GM23338 (cell line): Measurements from ENCODE around the gene ZNF326.

Experiments used
- CREB1 ChIP-seq: fragments of 250-450 bp; sonication (Bioruptor Pico); IDR thresholded peaks from 2 replicates; pipeline ENCODE4 v1.5.0; 2020; ENCODE audit warnings: low read depth, mild to moderate bottlenecking, moderate library complexity
- CTCF ChIP-seq, 2 experiments: fragments of 200-600 bp in 1 of 2; sonication (generic) in 1 of 2; conservative IDR thresholded peaks; 2 replicates each; pipeline versions ENCODE4 v1.5.1 to v1.6.1; 2016 to 2017; ENCODE audit warnings: antibody characterized with exemption in 2 of 2, low read depth in 2 of 2, mild to moderate bottlenecking in 2 of 2, moderate library complexity in 1 of 2
- ETS1 ChIP-seq: IDR thresholded peaks from 2 replicates; pipeline ENCODE4 v1.6.1; 2016; ENCODE audit warnings: antibody characterized with exemption
- EZH2 ChIP-seq: fragments of 200-600 bp; sonication (generic); IDR thresholded peaks from one replicate; pipeline ENCODE4 v1.8.0; 2017; ENCODE audit warnings: antibody characterized with exemption, mild to moderate bottlenecking, low read depth; ENCODE audit not compliant: unreplicated experiment
- EZH2phosphoT487 ChIP-seq: fragments of 200-600 bp; sonication (generic); IDR thresholded peaks from one replicate; pipeline ENCODE4 v1.8.1; 2018; ENCODE audit warnings: antibody characterized with exemption; ENCODE audit not compliant: unreplicated experiment
- JUNB ChIP-seq: IDR thresholded peaks from one replicate; pipeline ENCODE4 v1.6.1; 2016; ENCODE audit warnings: antibody characterized with exemption; ENCODE audit not compliant: unreplicated experiment
- NANOG ChIP-seq: IDR thresholded peaks from 2 replicates; pipeline ENCODE4 v1.6.1; 2016; ENCODE audit warnings: antibody characterized with exemption, borderline replicate concordance
- POLR2AphosphoS5 ChIP-seq: IDR thresholded peaks from 2 replicates; pipeline ENCODE4 v1.6.1; 2016; ENCODE audit warnings: antibody characterized with exemption, low read depth
- REST ChIP-seq: IDR thresholded peaks from one replicate; pipeline ENCODE4 v1.6.1; 2018; ENCODE audit warnings: antibody characterized with exemption; ENCODE audit not compliant: unreplicated experiment
- STAT1 ChIP-seq: IDR thresholded peaks from one replicate; pipeline ENCODE4 v1.6.1; 2016; ENCODE audit warnings: antibody characterized with exemption; ENCODE audit not compliant: unreplicated experiment
- ZNF114 ChIP-seq: fragments of 250-450 bp; sonication (Bioruptor Pico); IDR thresholded peaks from 2 replicates; pipeline ENCODE4 v1.5.0; 2020; ENCODE audit warnings: mild to moderate bottlenecking, moderate library complexity
- ZNF331 ChIP-seq: fragments of 250-450 bp; sonication (Bioruptor Pico); IDR thresholded peaks from 2 replicates; pipeline ENCODE4 v1.5.0; 2020; ENCODE audit warnings: low read depth, mild to moderate bottlenecking, moderate library complexity

GRCh38 chr1:89953929-89954328, 41.0 kb upstream of the ZNF326 start:
- TF ChIP-seq JUNB (no peak), CTCF (conservative IDR thresholded peaks at IDR 0.05; ENCODE audit: low read depth in 2 of 2) (no peak), POLR2AphosphoS5 (no peak), REST (no peak), NANOG (no peak), EZH2phosphoT487 (no peak), EZH2 (no peak), ZNF331 (no peak), ZNF114 (CRISPR knock-in tag) (no peak), CREB1 (CRISPR knock-in tag) (no peak), ETS1 (no peak), STAT1 (no peak)
